Skeletal muscle satellite cell (primary cell): ENCODE data around the gene TECTB.

Experiments
- H3K27me3 ChIP-seq: 2 replicates; pipeline ENCODE4 v1.7.0; 2013; ENCODE audit warnings: low read length; ENCODE audit not compliant: control insufficient read depth, insufficient read depth
- H3K36me3 ChIP-seq: 2 replicates; pipeline ENCODE4 v1.7.0; 2013; ENCODE audit warnings: mild to moderate bottlenecking, control low read depth, low read length; ENCODE audit not compliant: insufficient read depth
- H3K4me1 ChIP-seq: 2 replicates; pipeline ENCODE4 v1.7.0; 2013; ENCODE audit warnings: low read length; ENCODE audit not compliant: control insufficient read depth, insufficient read depth
- H3K4me2 ChIP-seq: 2 replicates; pipeline ENCODE4 v1.7.0; 2013; ENCODE audit warnings: mild to moderate bottlenecking, low read length
- H3K4me3 ChIP-seq: 2 replicates; pipeline ENCODE4 v1.7.0; 2013; ENCODE audit warnings: low read length
- H3K9ac ChIP-seq: 2 replicates; pipeline ENCODE4 v1.7.0; 2013; ENCODE audit warnings: mild to moderate bottlenecking, low read depth, low read length, moderate library complexity
- H3K9me3 ChIP-seq: replicated peaks from 2 replicates; pipeline ENCODE4 v1.7.0; 2013; ENCODE audit warnings: mild to moderate bottlenecking, control low read depth, low read length

The TECTB gene

GRCh38 chr10:112295853-112296830 lies 12.9 kb downstream of the TECTB start:
- Histone ChIP-seq H3K4me2 (no peak overlapping the region), H3K9me3 (no peaks in the 10 kb centered on the region), H3K27me3 (no peaks in the 10 kb centered on the region), H3K9ac (no peak overlapping the region), H3K36me3 (no peaks in the 10 kb centered on the region), H3K4me1 (no peaks in the 10 kb centered on the region), H3K4me3 (no peak overlapping the region)

DNA sequence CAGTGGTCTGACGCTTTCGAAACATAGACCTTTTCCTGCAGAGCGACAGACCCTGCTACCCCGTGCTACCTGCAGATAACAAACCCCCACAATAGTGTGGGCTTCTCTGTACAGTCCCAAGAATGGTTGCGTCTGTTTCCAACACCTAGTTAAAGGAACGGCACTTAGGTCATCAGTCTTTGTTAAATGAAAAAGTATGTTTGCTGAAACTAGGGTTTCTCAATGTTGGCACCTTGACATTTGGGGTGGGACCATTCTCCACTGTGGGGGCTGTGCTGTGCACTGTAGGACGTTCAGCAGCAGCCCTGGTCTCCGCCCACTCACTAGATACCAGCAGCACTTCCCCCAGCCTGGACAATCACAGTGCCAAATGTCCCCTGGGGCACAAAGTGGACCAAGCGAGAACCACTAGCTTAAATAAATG lies 13.7 kb downstream of the TECTB start:
- no peaks in the 10 kb centered on the region for H3K9me3 ChIP-seq
- H3K4me3 ChIP-seq, result no peak overlapping the region
- H3K27me3 ChIP-seq, result no peaks in the 10 kb centered on the region
- H3K36me3 ChIP-seq, result no peaks in the 10 kb centered on the region
- no peak overlapping the region for H3K9ac ChIP-seq
- no peak overlapping the region for H3K4me2 ChIP-seq
- H3K4me1 ChIP-seq, result no peaks in the 10 kb centered on the region

DNA sequence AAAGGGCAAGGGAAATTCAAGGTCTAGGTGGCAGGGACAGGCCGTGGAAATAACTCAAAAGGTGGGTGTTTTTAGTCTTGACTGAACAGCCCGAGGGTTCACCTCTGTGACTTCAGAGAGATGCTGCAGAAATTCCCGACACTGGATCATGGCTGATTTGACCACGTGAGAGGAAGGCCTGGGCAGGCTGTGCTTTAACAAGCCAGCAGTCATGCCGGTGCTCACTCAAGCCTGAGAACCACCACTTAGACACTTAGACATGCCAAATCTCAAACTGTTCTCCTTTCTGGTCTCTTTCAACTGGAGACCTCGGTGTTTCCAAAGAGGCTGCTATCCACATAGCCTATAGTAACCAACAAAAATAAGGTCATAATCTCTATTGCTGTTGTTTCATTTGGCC lies 15.4 kb downstream of the TECTB start:
- no peaks in the 10 kb centered on the region for H3K36me3 ChIP-seq
- no peak overlapping the region for H3K4me2 ChIP-seq
- no peaks in the 10 kb centered on the region for H3K4me1 ChIP-seq

DNA sequence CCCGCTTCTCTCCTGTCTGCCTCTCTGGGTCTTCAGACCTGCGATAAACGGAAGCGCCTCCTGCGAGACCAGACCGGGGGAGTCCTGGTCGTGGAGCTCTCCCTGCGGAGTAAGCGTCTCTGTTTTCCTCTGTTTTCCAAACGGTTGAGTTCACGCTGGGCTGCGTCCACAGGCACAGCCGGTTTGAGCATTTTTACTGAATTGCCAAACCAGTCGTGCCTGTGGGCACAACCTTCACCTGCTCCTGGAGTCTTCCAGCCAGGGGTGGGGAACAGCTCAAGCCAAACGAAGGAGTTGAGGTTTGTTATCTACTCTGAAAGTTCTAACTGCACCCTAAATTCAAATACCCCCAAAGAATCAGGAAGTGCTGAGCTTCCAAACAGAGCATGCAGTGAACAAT lies 16.3 kb downstream of the TECTB start:
- no peaks in the 10 kb centered on the region for H3K4me1 ChIP-seq
- no peak overlapping the region for H3K9ac ChIP-seq
- peaks cover 4% of the 10 kb centered on the region for H3K27me3 ChIP-seq
- no peaks in the 10 kb centered on the region for H3K36me3 ChIP-seq
- H3K9me3 ChIP-seq, result no peaks in the 10 kb centered on the region
- H3K4me2 ChIP-seq, result no peak overlapping the region
- no peak overlapping the region for H3K4me3 ChIP-seq

More for the DNA sequence above, 15.4 kb downstream of the TECTB start:
- Histone ChIP-seq H3K27me3 (peaks cover 4% of the 10 kb centered on the region), H3K9ac (no peak overlapping the region), H3K4me3 (no peak overlapping the region), H3K9me3 (no peaks in the 10 kb centered on the region)

DNA sequence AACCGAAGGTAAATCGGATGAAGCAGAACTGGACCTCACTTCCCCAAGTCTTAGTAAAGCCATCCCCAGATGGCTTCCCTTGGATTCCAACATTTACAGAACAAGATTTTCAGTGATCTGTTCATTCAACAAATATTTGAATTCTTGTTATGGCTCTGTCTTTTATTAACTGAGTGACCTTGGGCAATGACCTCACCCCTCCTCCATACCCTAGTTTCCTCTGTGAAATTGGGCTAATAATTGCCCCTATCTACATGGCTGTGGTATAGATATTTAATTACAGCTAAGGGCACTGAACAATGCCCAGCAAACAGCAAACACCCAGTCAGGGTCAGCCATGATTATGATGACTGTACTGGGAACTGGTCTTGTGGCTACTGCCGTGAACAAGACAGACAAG lies 19.1 kb downstream of the TECTB start:
- no peak overlapping the region for H3K4me3 ChIP-seq
- no peaks in the 10 kb centered on the region for H3K9me3 ChIP-seq
- no peaks in the 10 kb centered on the region for H3K4me1 ChIP-seq
- H3K9ac ChIP-seq, result no peak overlapping the region
- H3K27me3 ChIP-seq, result peaks cover 8% of the 10 kb centered on the region
- H3K4me2 ChIP-seq, result no peak overlapping the region
- H3K36me3 ChIP-seq, result no peaks in the 10 kb centered on the region

- Histone ChIP-seq H3K4me3 (no peak overlapping the region), H3K9ac (no peak overlapping the region), H3K4me1 (no peaks in the 10 kb centered on the region), H3K9me3 (no peaks in the 10 kb centered on the region), H3K36me3 (no peaks in the 10 kb centered on the region), H3K27me3 (peaks cover 8% of the 10 kb centered on the region), H3K4me2 (no peak overlapping the region)
Measured at GRCh38 chr10:112303528-112303927, 20.3 kb downstream of the TECTB start.

DNA sequence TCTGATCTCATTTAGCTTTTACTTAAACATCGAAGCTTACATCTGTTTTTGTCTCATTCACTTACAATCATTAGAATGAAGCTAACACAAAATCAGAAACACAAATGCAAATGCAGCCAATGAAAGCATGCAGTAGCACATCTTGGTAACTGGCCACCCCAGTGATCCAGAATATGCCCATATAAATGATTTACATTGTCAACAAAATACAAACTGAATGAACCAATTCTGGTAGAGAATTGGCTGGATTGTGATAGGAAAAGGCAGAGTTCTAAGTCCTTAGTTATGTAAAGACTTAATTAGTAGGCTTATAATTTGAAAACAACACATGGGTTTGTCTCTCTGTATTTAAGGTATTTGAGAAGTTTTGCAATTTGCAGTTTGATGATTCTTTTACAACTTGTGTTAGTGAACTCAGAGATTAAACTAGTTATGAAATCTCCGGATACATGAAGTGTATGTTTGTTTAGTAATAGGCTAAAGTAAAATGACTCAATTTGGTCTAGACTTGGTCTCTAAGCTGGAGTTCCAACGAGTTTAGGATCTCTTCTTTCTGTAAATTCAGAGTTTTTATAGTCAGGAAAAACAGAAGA lies 21.2 kb downstream of the TECTB start:
- Histone ChIP-seq H3K4me3 (no peak overlapping the region), H3K4me2 (no peak overlapping the region), H3K27me3 (peaks cover 8% of the 10 kb centered on the region), H3K9me3 (no peaks in the 10 kb centered on the region), H3K9ac (no peak overlapping the region), H3K4me1 (no peaks in the 10 kb centered on the region), H3K36me3 (no peaks in the 10 kb centered on the region)

GRCh38 chr10:112307358-112308124 lies 24.3 kb downstream of the TECTB start:
- no peak overlapping the region for H3K9ac ChIP-seq
- H3K9me3 ChIP-seq, result no peaks in the 10 kb centered on the region
- peaks cover 9% of the 10 kb centered on the region for H3K27me3 ChIP-seq
- H3K4me1 ChIP-seq, result no peaks in the 10 kb centered on the region
- H3K36me3 ChIP-seq, result no peaks in the 10 kb centered on the region
- no peak overlapping the region for H3K4me3 ChIP-seq
- H3K4me2 ChIP-seq, result no peak overlapping the region

- Histone ChIP-seq H3K27me3 (peaks cover 9% of the 10 kb centered on the region), H3K4me2 (no peak overlapping the region), H3K4me1 (no peaks in the 10 kb centered on the region)
Measured at GRCh38 chr10:112308125-112308502, 24.9 kb downstream of the TECTB start.

GRCh38 chr10:112311481-112311880 lies 28.3 kb downstream of the TECTB start:
- H3K36me3 ChIP-seq, result no peaks in the 10 kb centered on the region
- no peaks in the 10 kb centered on the region for H3K4me1 ChIP-seq
- H3K9me3 ChIP-seq, result no peaks in the 10 kb centered on the region
- peaks cover 9% of the 10 kb centered on the region for H3K27me3 ChIP-seq
- no peak overlapping the region for H3K4me3 ChIP-seq
- H3K9ac ChIP-seq, result no peak overlapping the region
- no peak overlapping the region for H3K4me2 ChIP-seq

More at GRCh38 chr10:112308125-112308502, 24.9 kb downstream of the TECTB start:
- Histone ChIP-seq H3K9me3 (no peaks in the 10 kb centered on the region), H3K36me3 (no peaks in the 10 kb centered on the region), H3K9ac (no peak overlapping the region), H3K4me3 (no peak overlapping the region)

- Histone ChIP-seq H3K36me3 (no peaks in the 10 kb centered on the region), H3K9ac (no peak overlapping the region)
Measured at GRCh38 chr10:112313234-112313633, 30.0 kb downstream of the TECTB start.

More at GRCh38 chr10:112313234-112313633, 30.0 kb downstream of the TECTB start:
- H3K4me1 ChIP-seq, result no peaks in the 10 kb centered on the region
- H3K27me3 ChIP-seq, result peaks cover 9% of the 10 kb centered on the region
- H3K9me3 ChIP-seq, result no peaks in the 10 kb centered on the region
- H3K4me2 ChIP-seq, result no peak overlapping the region
- H3K4me3 ChIP-seq, result no peak overlapping the region
